ENCODE data around the gene GPR173.

GPR173 gene

GRCh38 chrX:53076671-53077070, 28.1 kb downstream of the GPR173 start:
- Histone ChIP-seq H2AFZ (no peak overlapping the region), H3K4me2 (ENCODE audit: low read length) (no peak overlapping the region), H3K4me1 (no peaks in the 10 kb centered on the region), H3K27ac (no peak overlapping the region), H3K9ac (no peak overlapping the region), H3K9me3 (ENCODE audit: control insufficient read depth, low read length) (no peaks in the 10 kb centered on the region), H3K27me3 (ENCODE audit: control insufficient read depth, insufficient read depth, low read length) (no peaks in the 10 kb centered on the region), H3K79me2 (no peaks in the 10 kb centered on the region), H3K4me3 (ENCODE audit: low read depth, low read length) (no peak overlapping the region), H3K36me3 (ENCODE audit: control insufficient read depth, insufficient read depth, low read length) (no peaks in the 10 kb centered on the region)
- no peak for TF ChIP-seq CTCF (IDR thresholded peaks at IDR 0.05)

- Histone ChIP-seq H3K9me3 (ENCODE audit: control insufficient read depth, low read length) (no peaks in the 10 kb centered on the region), H3K9ac (no peak overlapping the region), H3K4me3 (ENCODE audit: low read depth, low read length) (no peak overlapping the region), H3K4me1 (no peaks in the 10 kb centered on the region), H3K36me3 (ENCODE audit: control insufficient read depth, insufficient read depth, low read length) (no peaks in the 10 kb centered on the region), H3K27ac (no peak overlapping the region), H3K4me2 (ENCODE audit: low read length) (no peak overlapping the region), H3K27me3 (ENCODE audit: control insufficient read depth, insufficient read depth, low read length) (no peaks in the 10 kb centered on the region), H2AFZ (no peak overlapping the region), H3K79me2 (no peaks in the 10 kb centered on the region)
- no peak for TF ChIP-seq CTCF (IDR thresholded peaks at IDR 0.05)
Measured at GRCh38 chrX:53077207-53078197, 28.9 kb downstream of the GPR173 start.

GRCh38 chrX:53078943-53079342, 30.4 kb downstream of the GPR173 start:
- Histone ChIP-seq H3K4me2 (ENCODE audit: low read length) (no peak overlapping the region), H3K36me3 (ENCODE audit: control insufficient read depth, insufficient read depth, low read length) (no peaks in the 10 kb centered on the region), H2AFZ (no peak overlapping the region), H3K9ac (no peak overlapping the region), H3K4me3 (ENCODE audit: low read depth, low read length) (no peak overlapping the region), H3K79me2 (peaks cover 2% of the 10 kb centered on the region), H3K27me3 (ENCODE audit: control insufficient read depth, insufficient read depth, low read length) (no peaks in the 10 kb centered on the region), H3K4me1 (no peaks in the 10 kb centered on the region), H3K27ac (no peak overlapping the region), H3K9me3 (ENCODE audit: control insufficient read depth, low read length) (no peaks in the 10 kb centered on the region)
- TF ChIP-seq CTCF (IDR thresholded peaks at IDR 0.05): no peak

GRCh38 chrX:53080628-53081580, 32.3 kb downstream of the GPR173 start:
- Histone ChIP-seq H3K4me1 (peaks cover 3% of the 10 kb centered on the region), H3K79me2 (peaks cover 2% of the 10 kb centered on the region), H3K9me3 (ENCODE audit: control insufficient read depth, low read length) (no peaks in the 10 kb centered on the region), H3K4me2 (ENCODE audit: low read length) (no peak overlapping the region), H3K27ac (peak overlapping the region; percentile 63), H3K4me3 (ENCODE audit: low read depth, low read length) (no peak overlapping the region), H3K36me3 (ENCODE audit: control insufficient read depth, insufficient read depth, low read length) (no peaks in the 10 kb centered on the region), H2AFZ (peak overlapping the region; percentile 68), H3K27me3 (ENCODE audit: control insufficient read depth, insufficient read depth, low read length) (no peaks in the 10 kb centered on the region), H3K9ac (no peak overlapping the region)
- no peak for TF ChIP-seq CTCF (IDR thresholded peaks at IDR 0.05)

Measured in parathyroid adenoma (tissue), 2 donors.